Nephron progenitor cell (in vitro differentiated cells): ENCODE results near the gene MAPK6.
"Not testable (repeated sequence)": the region's sequence is repeated elsewhere in the genome, so short reads cannot be mapped to it uniquely, and the experiment has no call there.

ENCODE experiments used
- DNase-seq: peaks from one replicate; pipeline ENCODE4 v3.0.0; 2021
- H3K27ac Mint-ChIP-seq: 2 replicates; pipeline ENCODE4 v1.8.0; 2021; ENCODE audit warnings: mild to moderate bottlenecking, moderate library complexity, mixed read lengths
- H3K27me3 Mint-ChIP-seq: 2 replicates; pipeline ENCODE4 v1.8.0; 2021; ENCODE audit warnings: mild to moderate bottlenecking, low read depth, mixed read lengths; ENCODE audit not compliant: poor library complexity
- H3K36me3 Mint-ChIP-seq: 2 replicates; pipeline ENCODE4 v1.8.0; 2021; ENCODE audit warnings: low read depth, mixed read lengths
- H3K4me1 Mint-ChIP-seq: 2 replicates; pipeline ENCODE4 v1.8.0; 2021; ENCODE audit warnings: mixed read lengths
- H3K4me3 Mint-ChIP-seq: 2 replicates; pipeline ENCODE4 v1.8.0; 2021; ENCODE audit warnings: mild to moderate bottlenecking, moderate library complexity, mixed read lengths
- H3K9me3 Mint-ChIP-seq: 2 replicates; pipeline ENCODE4 v1.8.0; 2021; ENCODE audit warnings: mild to moderate bottlenecking, moderate library complexity, mixed read lengths
- CTCF ChIP-seq: fragments of 200-600 bp; sonication (generic); IDR thresholded peaks from 2 replicates; pipeline ENCODE4 v1.5.0; 2021; ENCODE audit warnings: antibody characterized with exemption

Gene MAPK6

GRCh38 chr15:52050416-52050815 is 31.4 kb downstream of the MAPK6 start:
- Mint-ChIP-seq H3K27ac (no peak overlapping the region), H3K27me3 (peaks cover 3% of the 10 kb centered on the region), H3K9me3 (peaks cover 32% of the 10 kb centered on the region), H3K4me1 (no peaks in the 10 kb centered on the region), H3K4me3 (no peak overlapping the region), H3K36me3 (peaks cover 92% of the 10 kb centered on the region)
- DNase-seq: no peak
- no peak for TF ChIP-seq CTCF

- no peak for TF ChIP-seq CTCF
- no peak overlapping the region for H3K27ac Mint-ChIP-seq
- H3K4me3 Mint-ChIP-seq: no peak overlapping the region
- H3K9me3 Mint-ChIP-seq: peaks cover 32% of the 10 kb centered on the region
- peaks cover 3% of the 10 kb centered on the region for H3K27me3 Mint-ChIP-seq
- peaks cover 74% of the 10 kb centered on the region for H3K36me3 Mint-ChIP-seq
- no peaks in the 10 kb centered on the region for H3K4me1 Mint-ChIP-seq
- DNase-seq: no peak
Observed at GRCh38 chr15:52052066-52052935, 33.3 kb downstream of the MAPK6 start.

GRCh38 chr15:52054381-52054780 is 35.4 kb downstream of the MAPK6 start:
- peaks cover 3% of the 10 kb centered on the region for H3K27me3 Mint-ChIP-seq
- no peak overlapping the region for H3K4me3 Mint-ChIP-seq
- no peak for TF ChIP-seq CTCF
- H3K27ac Mint-ChIP-seq: no peak overlapping the region
- H3K9me3 Mint-ChIP-seq: peaks cover 28% of the 10 kb centered on the region
- no peaks in the 10 kb centered on the region for H3K4me1 Mint-ChIP-seq
- DNase-seq: no peak
- H3K36me3 Mint-ChIP-seq: peaks cover 54% of the 10 kb centered on the region

GRCh38 chr15:52054858-52055257 is 35.8 kb downstream of the MAPK6 start:
- not testable (repeated sequence) for H3K4me1 Mint-ChIP-seq, H3K27me3 Mint-ChIP-seq, H3K4me3 Mint-ChIP-seq, H3K27ac Mint-ChIP-seq, DNase-seq
- Mint-ChIP-seq H3K36me3 (peaks cover 51% of the 10 kb centered on the region), H3K9me3 (peaks cover 28% of the 10 kb centered on the region)

GRCh38 chr15:52056001-52056400 is 37.0 kb downstream of the MAPK6 start:
- H3K4me3 Mint-ChIP-seq: no peak overlapping the region
- no peak overlapping the region for H3K27ac Mint-ChIP-seq
- peaks cover 49% of the 10 kb centered on the region for H3K36me3 Mint-ChIP-seq
- H3K27me3 Mint-ChIP-seq: peaks cover 3% of the 10 kb centered on the region
- no peak for TF ChIP-seq CTCF
- DNase-seq: no peak
- H3K9me3 Mint-ChIP-seq: peaks cover 22% of the 10 kb centered on the region
- H3K4me1 Mint-ChIP-seq: no peaks in the 10 kb centered on the region

GRCh38 chr15:52056496-52056895 is 37.5 kb downstream of the MAPK6 start:
- no peak for TF ChIP-seq CTCF
- no peaks in the 10 kb centered on the region for H3K27me3 Mint-ChIP-seq
- no peak overlapping the region for H3K27ac Mint-ChIP-seq
- peaks cover 47% of the 10 kb centered on the region for H3K36me3 Mint-ChIP-seq
- peaks cover 19% of the 10 kb centered on the region for H3K9me3 Mint-ChIP-seq
- H3K4me1 Mint-ChIP-seq: no peaks in the 10 kb centered on the region
- no peak overlapping the region for H3K4me3 Mint-ChIP-seq
- no peak for DNase-seq
